Neural progenitor cell (in vitro differentiated cells): ENCODE results near the gene MYO1D.

Source experiments
- CTCF ChIP-seq: fragments of 200-600 bp; sonication (generic); IDR thresholded peaks from 2 replicates; pipeline ENCODE4 v1.5.1; 2017; ENCODE audit warnings: antibody characterized with exemption, mild to moderate bottlenecking
- EZH2 ChIP-seq: fragments of 200-600 bp; sonication (generic); IDR thresholded peaks from 2 replicates; pipeline ENCODE4 v1.6.1; 2017; ENCODE audit warnings: antibody characterized with exemption, mild to moderate bottlenecking, moderate library complexity
- EZH2phosphoT487 ChIP-seq: fragments of 200-600 bp; sonication (generic); IDR thresholded peaks from 2 replicates; pipeline ENCODE4 v1.6.1; 2017; ENCODE audit warnings: antibody characterized with exemption

- TF ChIP-seq CTCF (peak; percentile 59), EZH2 (no peak), EZH2phosphoT487 (no peak)
Observed at GRCh38 chr17:32876417-32877163, at the start of gene MYO1D.
